VCaP (cell line): Measurements from ENCODE around the gene ATG16L2.
A peak's percentile ranks its signal among the peaks of the same experiment; 100 is the strongest.

Experiments
- H3K27ac ChIP-seq: fragments of 450-650 bp; 2 replicates; pipeline ENCODE4 v1.5.1; 2017
- CTCF ChIP-seq: fragments of 450-650 bp; conservative IDR thresholded peaks from 2 replicates; pipeline ENCODE4 v1.5.1; 2017; ENCODE audit warnings: mild to moderate bottlenecking, moderate library complexity

ATG16L2 gene

DNA sequence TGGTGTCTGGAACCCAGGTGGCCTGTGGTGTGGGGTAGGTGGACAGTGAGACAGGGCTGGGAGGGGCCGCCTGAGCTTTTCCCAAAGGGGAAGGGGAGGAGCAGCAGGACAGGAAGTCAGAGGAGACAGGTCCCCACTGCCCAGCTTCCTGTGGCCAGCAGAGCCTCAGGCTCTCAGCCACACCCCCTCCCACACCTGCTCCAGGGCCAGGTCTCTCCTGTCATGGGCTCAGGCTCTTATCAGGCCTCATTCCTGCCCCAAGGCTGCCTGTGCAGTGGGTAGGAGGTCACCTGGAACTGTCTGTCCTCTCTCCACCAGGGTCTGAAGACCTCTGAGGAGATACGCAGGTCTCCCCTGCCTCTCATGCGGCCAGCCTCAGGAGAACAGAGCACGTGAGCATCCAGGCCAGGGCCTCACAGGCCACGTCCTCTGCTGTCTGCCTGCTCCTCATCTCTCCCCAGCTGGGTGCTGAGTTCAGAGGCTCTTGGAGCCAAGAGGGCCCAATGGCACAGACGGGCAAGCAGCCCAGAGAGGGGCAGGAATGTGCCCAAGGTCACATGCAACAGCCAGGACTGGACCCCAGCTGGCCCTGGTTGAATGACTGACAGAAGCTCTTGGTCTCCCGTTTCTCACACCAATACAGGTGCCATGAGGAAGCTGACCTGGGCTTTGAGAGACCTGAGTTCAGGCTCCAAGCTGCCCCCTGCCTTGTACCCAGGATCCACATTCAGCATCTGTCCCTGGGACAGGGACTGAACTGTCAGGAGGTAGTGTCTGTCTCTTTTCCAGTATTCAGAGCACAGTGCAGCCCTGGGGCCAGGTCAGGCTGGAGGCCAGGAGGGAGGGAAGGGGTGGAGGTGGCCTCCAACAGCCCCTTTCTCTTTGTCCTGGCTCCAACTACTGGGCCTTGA is 37.1 kb upstream of the ATG16L2 start:
- H3K27ac ChIP-seq = no peak overlapping the region

DNA sequence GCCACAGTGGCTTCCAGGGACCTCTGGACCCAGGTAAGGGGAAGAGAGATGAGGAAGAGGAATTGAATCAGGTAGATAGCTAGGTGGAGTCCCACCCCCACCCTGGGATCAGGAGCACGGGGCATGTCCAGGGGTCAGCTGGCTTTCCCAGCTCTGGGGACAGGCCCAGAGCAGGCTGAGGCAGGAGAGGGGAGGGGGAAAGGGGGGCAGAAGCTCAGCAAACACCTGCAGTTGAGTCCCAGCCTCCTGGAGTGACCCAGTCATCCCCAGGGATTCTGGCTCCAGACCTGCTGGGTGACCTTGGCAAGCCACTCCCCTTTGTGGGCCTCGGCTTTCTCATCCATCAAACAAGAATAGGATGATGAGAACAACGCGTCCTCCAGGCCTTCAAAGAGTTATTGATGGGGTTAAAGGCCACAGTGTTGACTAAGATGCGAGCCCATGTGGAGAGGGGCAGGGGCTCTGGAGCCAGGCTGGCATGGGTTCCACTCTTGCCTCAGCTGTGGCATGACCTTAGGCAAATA is 36.4 kb upstream of the ATG16L2 start:
- H3K27ac ChIP-seq = no peak overlapping the region

More for the DNA sequence above, 37.1 kb upstream of the ATG16L2 start:
- no peak for TF ChIP-seq CTCF

GRCh38 chr11:72778535-72779494 is 35.4 kb upstream of the ATG16L2 start:
- no peak for TF ChIP-seq CTCF
- no peak overlapping the region; the same call in 1 of the 2 replicates for H3K27ac ChIP-seq

More for the DNA sequence above, 36.4 kb upstream of the ATG16L2 start:
- TF ChIP-seq CTCF = no peak

DNA sequence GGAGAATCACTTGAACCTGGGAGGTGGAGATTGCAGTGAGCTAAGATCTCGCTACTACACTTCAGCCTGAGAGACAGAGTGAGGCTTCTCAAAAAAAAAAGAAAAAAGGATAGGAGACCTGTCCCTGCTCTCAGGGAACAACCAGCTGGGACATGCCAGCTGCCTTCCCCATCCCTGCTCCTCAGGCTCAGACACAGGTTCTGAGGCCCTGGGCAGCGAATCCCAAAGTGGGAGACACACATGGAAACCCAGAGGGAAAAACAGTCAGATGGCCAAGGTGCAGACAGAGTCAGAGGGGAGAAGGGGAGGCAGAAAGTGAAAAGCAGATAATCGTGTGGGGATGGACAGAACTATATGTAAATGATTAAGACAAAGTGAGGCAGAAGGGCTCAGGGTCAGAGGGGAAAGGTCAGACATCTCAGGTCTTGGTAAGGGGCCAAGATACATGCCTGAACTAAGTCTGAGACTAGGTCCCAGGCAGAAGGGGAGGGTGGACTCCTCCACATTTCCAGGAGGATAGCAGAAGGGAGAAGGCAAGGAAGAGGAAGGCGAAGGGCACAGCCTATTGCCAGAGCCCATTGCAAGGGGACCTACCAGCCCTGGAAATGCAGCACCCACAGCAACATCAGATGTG is 34.6 kb upstream of the ATG16L2 start:
- peak overlapping the region; percentile 89; the same call in 1 of the 2 replicates for H3K27ac ChIP-seq
- no peak for TF ChIP-seq CTCF

DNA sequence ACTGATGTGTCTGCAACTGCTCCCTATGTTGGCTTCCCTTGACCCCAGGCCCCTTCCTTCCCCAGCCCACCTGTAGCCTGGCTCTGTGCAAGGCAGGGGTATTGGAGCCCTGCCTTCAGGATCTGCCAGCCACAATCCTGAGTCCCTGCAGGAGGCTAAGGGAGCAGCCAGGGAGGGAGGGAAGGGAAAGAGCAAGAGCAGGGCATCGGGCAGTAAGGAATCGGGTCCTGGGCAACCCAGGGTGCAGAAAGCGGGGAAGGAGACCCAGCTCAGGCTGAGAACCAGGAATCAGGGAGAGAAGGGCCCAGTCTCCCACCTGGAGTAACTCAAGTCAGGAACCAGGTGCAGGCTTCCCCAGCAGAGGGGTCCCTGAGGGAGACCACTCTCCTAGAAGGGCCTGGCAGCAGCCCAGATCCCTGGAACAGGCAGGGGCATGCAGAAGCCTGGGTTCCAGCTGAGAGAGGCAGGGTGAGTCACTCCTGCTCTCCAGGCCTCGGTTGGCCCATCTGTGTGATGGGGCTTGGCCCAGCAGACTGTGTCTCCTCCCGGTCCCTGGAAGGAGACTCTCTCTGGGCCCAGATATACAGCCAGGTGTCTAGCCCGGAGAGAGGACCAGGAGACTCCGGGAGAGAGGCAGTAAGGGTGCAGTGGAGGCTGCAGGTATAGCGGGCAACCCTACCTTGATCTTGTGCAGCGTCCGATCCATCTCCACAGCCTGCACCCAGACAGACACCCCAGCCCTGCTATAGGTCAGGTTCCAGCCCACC is 33.7 kb upstream of the ATG16L2 start:
- no peak for TF ChIP-seq CTCF
- H3K27ac ChIP-seq = peak overlapping the region; percentile 89

DNA sequence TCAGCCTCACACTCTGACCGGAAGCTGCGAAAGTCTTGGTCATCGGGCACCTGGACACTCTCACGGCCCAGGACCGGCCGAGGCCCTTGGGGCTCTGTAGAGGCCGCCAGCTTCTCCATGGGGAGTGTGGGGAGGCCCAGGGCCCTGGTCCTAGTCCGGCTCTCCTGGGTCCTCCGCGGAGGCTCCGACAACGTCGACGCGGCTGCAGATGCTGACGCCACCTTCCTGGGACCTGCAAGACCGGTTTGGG is 33.2 kb upstream of the ATG16L2 start:
- peak overlapping the region; percentile 89 for H3K27ac ChIP-seq
- TF ChIP-seq CTCF = no peak
